H1 (cell line): ENCODE measurements around the gene INTS1. TPM values are rescaled to one million over a fixed set of nuclear protein-coding genes. Genes with fewer than 3 reads are reported as not detected.

Experiments
- GABPA ChIP-seq: IDR thresholded peaks from 2 replicates; pipeline ENCODE4 v1.6.1; 2011; ENCODE audit warnings: mild to moderate bottlenecking, low read length, moderate library complexity, borderline replicate concordance; ENCODE audit not compliant: insufficient read depth
- JUN ChIP-seq: IDR thresholded peaks from 2 replicates; pipeline ENCODE4 v1.6.1; 2011; ENCODE audit warnings: low read depth, mild to moderate bottlenecking, improper control_type of control experiment, low read length
- SUZ12 ChIP-seq: fragments of 200-600 bp; sonication (generic); IDR thresholded peaks from 2 replicates; pipeline ENCODE4 v1.6.1; 2012; ENCODE audit warnings: mild to moderate bottlenecking, inconsistent platforms, low read length, moderate library complexity, mixed read lengths
- polyA plus RNA-seq, 7 experiments: library from polyadenylated mRNA; depleted of rRNA in 3 of 7; stranded (reverse) in 5 of 7; unstranded in 2 of 7; fragments of >200 nt in 5 of 7; fragments of 200-250 nt in 2 of 7; gene quantifications; 1 replicate in 5 of 7; 2 replicates in 1 of 7; 4 replicates in 1 of 7; pipeline versions ENCODE4 v1.2.1 to v1.2.3, GENCODE V29; 2011 to 2013; ENCODE audit warnings: missing spikeins in 2 of 7, mixed read lengths in 2 of 7
- total RNA-seq: library from RNA; stranded (reverse); fragmentation: NEBNext Ultra II Directional; extraction: Animal tissue kit (Norgen Biotek cat#: 25700); gene quantifications from 2 replicates; pipeline ENCODE4 v1.2.1, GENCODE V29; 2021

The INTS1 gene
- total and polyA plus RNA-seq, 2 of the 8 experiments (the other 6 are each of a cell fraction or from before 2014, with no cell fraction given), result 76.9 to 104 TPM

DNA sequence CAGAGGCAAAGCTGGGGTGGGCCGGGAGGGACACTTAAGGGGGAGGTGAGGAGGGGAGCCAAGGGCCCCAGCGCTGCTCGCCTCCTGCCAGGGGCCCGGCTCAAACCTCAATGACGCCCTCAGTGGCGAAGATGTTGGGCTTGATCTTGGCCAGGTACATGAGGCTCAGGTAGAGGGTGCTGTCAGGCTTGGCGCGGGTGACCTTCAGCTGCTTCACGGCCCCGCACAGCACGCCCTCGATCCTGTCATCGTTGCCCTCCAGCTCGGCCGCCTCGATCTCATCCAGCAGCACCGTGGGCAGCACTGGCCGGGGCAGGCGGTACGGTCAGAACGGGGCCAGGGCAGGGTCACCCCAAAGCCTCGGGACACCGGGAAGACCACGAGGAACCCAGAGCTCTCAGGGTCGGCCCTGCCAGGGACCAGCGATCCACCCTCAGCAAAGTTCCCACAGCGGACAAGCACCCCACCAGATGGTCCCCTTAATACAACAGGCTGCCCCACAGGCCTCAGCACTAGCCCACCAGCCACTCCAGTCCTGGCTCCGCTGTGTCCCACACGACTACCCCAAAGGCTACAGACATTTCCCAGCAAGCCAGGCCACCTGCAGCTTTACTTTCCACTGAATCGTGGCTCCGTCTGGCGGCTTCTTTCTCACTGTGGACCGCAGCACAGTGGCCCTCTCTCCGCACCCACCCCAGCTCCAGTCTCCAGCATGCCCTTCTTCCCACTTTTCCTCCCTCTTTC lies 4.0 kb downstream of the INTS1 start (continued):
- no peak for TF ChIP-seq GABPA
- no peak for TF ChIP-seq JUN
- TF ChIP-seq SUZ12, result no peak
